ENCODE measurements around the gene ZNF629.

GRCh38 chr16:30738984-30739951, 47.7 kb downstream of the ZNF629 start:
- no peak for TF ChIP-seq CTCF (IDR thresholded peaks at IDR 0.05)
- no peak for TF ChIP-seq EZH2 (IDR thresholded peaks at IDR 0.05; ENCODE audit: borderline replicate concordance, insufficient read depth, low read depth, low read length, poor library complexity, severe bottlenecking)

All from B cell (primary cell).